ENCODE measurements around the gene BARX2.

- TF ChIP-seq POLR2A (IDR thresholded peaks at IDR 0.05; ENCODE audit: borderline replicate concordance, extremely low read depth, insufficient read depth, insufficient read length), result no peak
- no peak for TF ChIP-seq YY1 (IDR thresholded peaks at IDR 0.05; ENCODE audit: extremely low read depth, insufficient replicate concordance, low read depth, low read length)
- TF ChIP-seq CTCF (IDR thresholded peaks at IDR 0.05 in 2 of 3, conservative IDR thresholded peaks at IDR 0.05 in 1 of 3; ENCODE audit: borderline replicate concordance in 1 of 3, insufficient read depth in 1 of 3, low read depth in 2 of 3, low read length in 2 of 3), result no peak
- no peak for TF ChIP-seq ELF1 (IDR thresholded peaks at IDR 0.05; ENCODE audit: borderline replicate concordance, low read depth)
- TF ChIP-seq FOSL1 (IDR thresholded peaks at IDR 0.05; ENCODE audit: low read depth), result no peak
- TF ChIP-seq MAX (IDR thresholded peaks at IDR 0.05), result no peak
- no peak for TF ChIP-seq ZFX (IDR thresholded peaks at IDR 0.05)
- no peak for TF ChIP-seq ATF3 (IDR thresholded peaks at IDR 0.05)
- no peak for TF ChIP-seq TCF7L2 (IDR thresholded peaks at IDR 0.05; ENCODE audit: borderline replicate concordance, extremely low read depth, insufficient read depth, insufficient read length)
- no peak for TF ChIP-seq REST (IDR thresholded peaks at IDR 0.05; ENCODE audit: low read depth)
- no peak for TF ChIP-seq SP1 (IDR thresholded peaks at IDR 0.05; ENCODE audit: low read depth)
Observed at GRCh38 chr11:129404731-129405130, 29.1 kb downstream of the BARX2 start.
